ENCODE data around the gene ZNF786. TPM values are rescaled to one million over a fixed set of nuclear protein-coding genes. Genes with fewer than 3 reads are reported as not detected.

ZNF786 gene
- 1 to 10 TPM; 6.1 to 8.6 (median 7.0) TPM for total RNA-seq

- TF ChIP-seq POLR2A (IDR thresholded peaks at IDR 0.05) (peak; percentile 90 to 91), CTCF (IDR thresholded peaks at IDR 0.05) (peak; percentile 90 to 99 (median 95)), POLR2AphosphoS5 (IDR thresholded peaks at IDR 0.05) (peak; percentile 89), EP300 (IDR thresholded peaks at IDR 0.05) (no peak)
- Histone ChIP-seq H3K27ac (peak within 1 kb of the TSS; percentile 93 to 98 (median 96)), H3K4me3 (peak within 1 kb of the TSS; percentile 72 to 74), H3K27me3 (no peaks in the 10 kb centered on the region), H3K36me3 (no peaks in the 10 kb centered on the region), H3K4me1 (peaks cover 0 to 21% (median 3%) of the 10 kb centered on the region in 3 donors), H3K9me3 (no peaks in the 10 kb centered on the region)
- peak; percentile 97 for ATAC-seq
- WGBS, 2 donors (ENCODE audit: low coverage in 1 of 2), result 0% methylated on average over 4 of the region's 77 CpGs; no CpG with 5 or more reads in 1 of the 2 donors
Observed at GRCh38 chr7:149090397-149091195, at the start of gene ZNF786. TSS of gene ZNF786 (minus strand) at chr7:149090718. CDS start at chr7:149090640, 78 bp downstream.

- Histone ChIP-seq H3K9me3 (no peaks in the 10 kb centered on the region), H3K4me1 (no peaks in the 10 kb centered on the region), H3K36me3 (peaks cover 0 to 19% of the 10 kb centered on the region in 2 donors), H3K27me3 (no peaks in the 10 kb centered on the region), H3K27ac (no peak overlapping the region), H3K4me3 (no peak overlapping the region)
- 90 to 92% methylated on average over 2 to 9 of the region's 9 CpGs for WGBS, 2 donors (ENCODE audit: low coverage in 1 of 2)
- TF ChIP-seq POLR2A (IDR thresholded peaks at IDR 0.05) (no peak), POLR2AphosphoS5 (IDR thresholded peaks at IDR 0.05) (no peak), CTCF (IDR thresholded peaks at IDR 0.05) (no peak), EP300 (IDR thresholded peaks at IDR 0.05) (no peak)
- ATAC-seq, result no peak
Observed at GRCh38 chr7:149136118-149136517, 45.6 kb upstream of the ZNF786 start.

- H3K9me3 ChIP-seq, result peaks cover 0 to 5% (median 0%) of the 10 kb centered on the region in 3 donors
- peaks cover 0 to 3% (median under 1%) of the 10 kb centered on the region in 3 donors for H3K4me1 ChIP-seq
- TF ChIP-seq POLR2A (IDR thresholded peaks at IDR 0.05), result no peak
- TF ChIP-seq POLR2AphosphoS5 (IDR thresholded peaks at IDR 0.05), result no peak
- TF ChIP-seq EP300 (IDR thresholded peaks at IDR 0.05), result no peak
- no peak for TF ChIP-seq CTCF (IDR thresholded peaks at IDR 0.05)
- no peak for ATAC-seq
- H3K27ac ChIP-seq, result no peak overlapping the region
- H3K4me3 ChIP-seq, result no peak overlapping the region
- H3K27me3 ChIP-seq, result no peaks in the 10 kb centered on the region
- H3K36me3 ChIP-seq, result peaks cover 0 to 31% of the 10 kb centered on the region in 2 donors
- WGBS, 2 donors (ENCODE audit: low coverage in 1 of 2), result 100% methylated on average over 2 of the region's 2 CpGs; no CpG with 5 or more reads in 1 of the 2 donors
Observed at GRCh38 chr7:149133028-149133710, 42.7 kb upstream of the ZNF786 start.

GRCh38 chr7:149130572-149131198 lies 40.2 kb upstream of the ZNF786 start:
- Histone ChIP-seq H3K4me3 (no peak overlapping the region), H3K27ac (no peak overlapping the region), H3K4me1 (peaks cover 0 to 8% (median 6%) of the 10 kb centered on the region in 3 donors), H3K36me3 (peaks cover 0 to 31% of the 10 kb centered on the region in 2 donors), H3K9me3 (peaks cover 0 to 5% (median 0%) of the 10 kb centered on the region in 3 donors), H3K27me3 (no peaks in the 10 kb centered on the region)
- no peak for ATAC-seq
- 88 to 95% methylated on average over 5 of the region's 5 CpGs for WGBS, 2 donors (ENCODE audit: low coverage in 1 of 2)
- TF ChIP-seq POLR2A (IDR thresholded peaks at IDR 0.05) (no peak), CTCF (IDR thresholded peaks at IDR 0.05) (no peak), EP300 (IDR thresholded peaks at IDR 0.05) (no peak), POLR2AphosphoS5 (IDR thresholded peaks at IDR 0.05) (no peak)
